Loucy (cell line): ENCODE results near the gene ZNF845.

Experiments
- CTCF ChIP-seq: fragments of 200-600 bp; sonication (generic); conservative IDR thresholded peaks from 2 replicates; pipeline ENCODE4 v1.5.1; 2014; ENCODE audit warnings: mild to moderate bottlenecking, antibody characterized with exemption, low read length
- EZH2phosphoT487 ChIP-seq: fragments of 200-600 bp; IDR thresholded peaks from 2 replicates; pipeline ENCODE4 v1.6.1; 2018; ENCODE audit warnings: antibody characterized with exemption, mild to moderate bottlenecking, moderate library complexity, borderline replicate concordance

GRCh38 chr19:53333066-53333462, 485 bp upstream of the ZNF845 start:
- no peak for TF ChIP-seq CTCF
- no peak for TF ChIP-seq EZH2phosphoT487
